ENCODE measurements around the gene LBH. TPM values are rescaled to one million over a fixed set of nuclear protein-coding genes. Genes with fewer than 3 reads are reported as not detected.
A peak's percentile ranks its signal among the peaks of the same experiment; 100 is the strongest.

The LBH gene
- polyA plus RNA-seq, 1 donor (not counting 4 experiments of a cell fraction or from before 2014, with no cell fraction given): 0.83 TPM

- TF ChIP-seq CTCF (optimal IDR thresholded peaks at IDR 0.05 in 1 of 3, IDR thresholded peaks at IDR 0.05 in 1 of 3, conservative IDR thresholded peaks at IDR 0.05 in 1 of 3; ENCODE audit: extremely low read depth in 1 of 3, insufficient read depth in 2 of 3, low read length in 3 of 3) (no peak), EZH2 (IDR thresholded peaks at IDR 0.05; ENCODE audit: low read length) (no peak)
- dilution Hi-C loops (cut with MboI; ENCODE audit: extremely low pct_ligation_motif_present, low sequenced_read_pairs): no loop called here
- H3K9ac ChIP-seq (ENCODE audit: control insufficient read depth, extremely low read depth, insufficient read depth, low read length): no peak overlapping the region
- H3K9me3 ChIP-seq (ENCODE audit: control insufficient read depth, low read depth, low read length): no peaks in the 10 kb centered on the region
- H3K4me2 ChIP-seq (ENCODE audit: control insufficient read depth, extremely low read depth, insufficient read depth, low read depth, low read length): peak overlapping the region; percentile 78
- H3K27ac ChIP-seq (ENCODE audit: control insufficient read depth, insufficient read depth, low read length): peak overlapping the region; percentile 60
- H4K20me1 ChIP-seq (ENCODE audit: control insufficient read depth, extremely low read depth, insufficient read depth, low read length): no peaks in the 10 kb centered on the region
- FAIRE-seq (peak; percentile 9), DNase-seq (ENCODE audit: low read depth, low spot score) (no peak)
- H3K36me3 ChIP-seq (ENCODE audit: control insufficient read depth in 2 of 2, extremely low read depth in 1 of 2, insufficient read depth in 2 of 2, low read length in 2 of 2): no peaks in the 10 kb centered on the region
- peak overlapping the region in 2 of 3 experiments; percentile 46 to 50 for H3K4me3 ChIP-seq (ENCODE audit: control insufficient read depth in 2 of 3, extremely low read depth in 1 of 3, insufficient read depth in 2 of 3, low read depth in 1 of 3, low read length in 3 of 3)
- H2AFZ ChIP-seq (ENCODE audit: control insufficient read depth, low read length): no peak overlapping the region
- peaks cover 27% of the 10 kb centered on the region for H3K4me1 ChIP-seq (ENCODE audit: control insufficient read depth, extremely low read depth, insufficient read depth, low read length)
- H3K27me3 ChIP-seq (ENCODE audit: control insufficient read depth, extremely low read depth, insufficient read depth, low read length): no peaks in the 10 kb centered on the region
- H3K79me2 ChIP-seq (ENCODE audit: control insufficient read depth, insufficient read depth, low read length): no peaks in the 10 kb centered on the region
- H3K9me1 ChIP-seq (ENCODE audit: control insufficient read depth, extremely low read depth, insufficient read depth, low read length): no peaks in the 10 kb centered on the region
Measured at GRCh38 chr2:30275256-30275655, 43.9 kb downstream of the LBH start.

GRCh38 chr2:30276455-30276911, 45.1 kb downstream of the LBH start:
- FAIRE-seq: no peak

More at GRCh38 chr2:30276455-30276911, 45.1 kb downstream of the LBH start:
- no peaks in the 10 kb centered on the region for H3K9me1 ChIP-seq (ENCODE audit: control insufficient read depth, extremely low read depth, insufficient read depth, low read length)
- no peaks in the 10 kb centered on the region for H4K20me1 ChIP-seq (ENCODE audit: control insufficient read depth, extremely low read depth, insufficient read depth, low read length)
- no peak overlapping the region for H2AFZ ChIP-seq (ENCODE audit: control insufficient read depth, low read length)
- no peaks in the 10 kb centered on the region for H3K79me2 ChIP-seq (ENCODE audit: control insufficient read depth, insufficient read depth, low read length)
- no peak overlapping the region for H3K9ac ChIP-seq (ENCODE audit: control insufficient read depth, extremely low read depth, insufficient read depth, low read length)
- no peaks in the 10 kb centered on the region for H3K9me3 ChIP-seq (ENCODE audit: control insufficient read depth, low read depth, low read length)
- no peak for DNase-seq (ENCODE audit: low read depth, low spot score)
- no peaks in the 10 kb centered on the region for H3K36me3 ChIP-seq (ENCODE audit: control insufficient read depth in 2 of 2, extremely low read depth in 1 of 2, insufficient read depth in 2 of 2, low read length in 2 of 2)
- TF ChIP-seq CTCF (optimal IDR thresholded peaks at IDR 0.05 in 1 of 3, IDR thresholded peaks at IDR 0.05 in 1 of 3, conservative IDR thresholded peaks at IDR 0.05 in 1 of 3; ENCODE audit: extremely low read depth in 1 of 3, insufficient read depth in 2 of 3, low read length in 3 of 3) (no peak), EZH2 (IDR thresholded peaks at IDR 0.05; ENCODE audit: low read length) (no peak)
- peaks cover 27% of the 10 kb centered on the region for H3K4me1 ChIP-seq (ENCODE audit: control insufficient read depth, extremely low read depth, insufficient read depth, low read length)
- no peak overlapping the region for H3K27ac ChIP-seq (ENCODE audit: control insufficient read depth, insufficient read depth, low read length)
- H3K27me3 ChIP-seq (ENCODE audit: control insufficient read depth, extremely low read depth, insufficient read depth, low read length): no peaks in the 10 kb centered on the region
- no peak overlapping the region for H3K4me2 ChIP-seq (ENCODE audit: control insufficient read depth, extremely low read depth, insufficient read depth, low read depth, low read length)
- H3K4me3 ChIP-seq (ENCODE audit: control insufficient read depth in 2 of 3, extremely low read depth in 1 of 3, insufficient read depth in 2 of 3, low read depth in 1 of 3, low read length in 3 of 3): no peak overlapping the region
- dilution Hi-C loops (cut with MboI; ENCODE audit: extremely low pct_ligation_motif_present, low sequenced_read_pairs): no loop called here
